Endodermal cell (in vitro differentiated cells): ENCODE data around the gene ERP27. TPM values are rescaled to one million over a fixed set of nuclear protein-coding genes. Genes with fewer than 3 reads are reported as not detected.

Experiments used
- DNase-seq: peaks from one replicate; pipeline ENCODE4 v3.0.0-alpha.2; 2017
- H3K27ac ChIP-seq: 2 replicates; pipeline ENCODE4 v1.5.1; 2013; ENCODE audit warnings: mild to moderate bottlenecking, low read depth, low read length, moderate library complexity
- H3K27me3 ChIP-seq: 2 replicates; pipeline ENCODE4 v1.6.1; 2013; ENCODE audit warnings: mild to moderate bottlenecking, low read length, moderate library complexity; ENCODE audit not compliant: insufficient read depth, control insufficient read depth, poor library complexity, severe bottlenecking
- H3K36me3 ChIP-seq: 2 replicates; pipeline ENCODE4 v1.7.0; 2013; ENCODE audit warnings: mild to moderate bottlenecking, low read length, moderate library complexity; ENCODE audit not compliant: control insufficient read depth, insufficient read depth
- H3K4me1 ChIP-seq: one replicate; pipeline ENCODE4 v1.7.0; 2013; ENCODE audit warnings: low read length; ENCODE audit not compliant: control insufficient read depth, insufficient read depth
- H3K4me3 ChIP-seq: 2 replicates; pipeline ENCODE4 v1.5.1; 2013; ENCODE audit warnings: mild to moderate bottlenecking, low read length, moderate library complexity
- H3K9ac ChIP-seq: 2 replicates; pipeline ENCODE4 v1.6.1; 2013; ENCODE audit warnings: mild to moderate bottlenecking, low read length, moderate library complexity; ENCODE audit not compliant: poor library complexity, severe bottlenecking; ENCODE audit errors: extremely low read depth
- H3K9me3 ChIP-seq: 2 replicates; pipeline ENCODE4 v1.6.1; 2013; ENCODE audit warnings: mild to moderate bottlenecking, low read length, moderate library complexity; ENCODE audit not compliant: control insufficient read depth
- H3K27ac Mint-ChIP-seq: 2 replicates; pipeline ENCODE4 v1.8.0; 2020; ENCODE audit warnings: mixed read lengths
- H3K27me3 Mint-ChIP-seq: 2 replicates; pipeline ENCODE4 v1.8.0; 2021; ENCODE audit warnings: mild to moderate bottlenecking, mixed read lengths; ENCODE audit not compliant: insufficient read depth
- H3K36me3 Mint-ChIP-seq: 2 replicates; pipeline ENCODE4 v1.8.0; 2020; ENCODE audit warnings: low read depth, mixed read lengths
- H3K4me1 Mint-ChIP-seq: 2 replicates; pipeline ENCODE4 v1.8.0; 2020; ENCODE audit warnings: mixed read lengths
- H3K4me3 Mint-ChIP-seq: 2 replicates; pipeline ENCODE4 v1.8.0; 2020; ENCODE audit warnings: mild to moderate bottlenecking, moderate library complexity, mixed read lengths
- H3K9me3 Mint-ChIP-seq: 2 replicates; pipeline ENCODE4 v1.8.0; 2020; ENCODE audit warnings: mild to moderate bottlenecking, mixed read lengths
- CTCF ChIP-seq: fragments of 200-600 bp; sonication (generic); conservative IDR thresholded peaks from 2 replicates; pipeline ENCODE4 v1.5.0; 2021; ENCODE audit warnings: antibody characterized with exemption, mild to moderate bottlenecking
- WGBS, 2 experiments: methylation state at CpG; one replicate each; pipeline versions ENCODE4 v1.1.5 to v1.1.7; 2013; ENCODE audit warnings: missing lambda C conversion rate in 2 of 2, mixed read lengths in 1 of 2; ENCODE audit not compliant: insufficient coverage in 1 of 2, insufficient read length in 1 of 2; 5-methylcytosine and 5-hydroxymethylcytosine counted together
- total RNA-seq, 2 donors: library from RNA; stranded (reverse); fragmentation: NEBNext Ultra II Directional in 1 of 2; extraction: Animal tissue kit (Norgen Biotek cat#: 25700) in 1 of 2; gene quantifications; 2 replicates in 1 of 2; 3 replicates in 1 of 2; pipeline ENCODE4 v1.2.1, GENCODE V29; 2021

Gene ERP27
- total RNA-seq, 2 donors from 2014 or later: 0.15 to 0.22 TPM

GRCh38 chr12:14930299-14930698 is 8.0 kb downstream of the ERP27 start:
- no peaks in the 10 kb centered on the region for H3K36me3 Mint-ChIP-seq
- no peak overlapping the region for H3K9ac ChIP-seq
- H3K9me3 Mint-ChIP-seq: no peaks in the 10 kb centered on the region
- peak; percentile 13 for TF ChIP-seq CTCF
- H3K4me1 ChIP-seq: no peaks in the 10 kb centered on the region
- no peak overlapping the region for H3K27ac Mint-ChIP-seq
- H3K9me3 ChIP-seq: no peaks in the 10 kb centered on the region
- no peaks in the 10 kb centered on the region for H3K27me3 Mint-ChIP-seq
- H3K4me3 ChIP-seq: no peak overlapping the region
- no peak overlapping the region for H3K4me3 Mint-ChIP-seq
- DNase-seq: no peak
- peaks cover 10% of the 10 kb centered on the region for H3K4me1 Mint-ChIP-seq
- no peaks in the 10 kb centered on the region for H3K36me3 ChIP-seq
- H3K27ac ChIP-seq: no peak overlapping the region
- no peaks in the 10 kb centered on the region for H3K27me3 ChIP-seq

- H3K27ac ChIP-seq: no peak overlapping the region
- no peak overlapping the region for H3K4me3 ChIP-seq
- H3K9ac ChIP-seq: no peak overlapping the region
- no peak for DNase-seq
- no peaks in the 10 kb centered on the region for H3K9me3 Mint-ChIP-seq
- H3K4me3 Mint-ChIP-seq: no peak overlapping the region
- no peak overlapping the region for H3K27ac Mint-ChIP-seq
- no peaks in the 10 kb centered on the region for H3K9me3 ChIP-seq
- WGBS, 2 experiments: 85 to 87% methylated on average over 2 to 4 of the region's 4 CpGs
- no peaks in the 10 kb centered on the region for H3K36me3 ChIP-seq
- TF ChIP-seq CTCF: no peak
- no peaks in the 10 kb centered on the region for H3K4me1 ChIP-seq
- peaks cover 6% of the 10 kb centered on the region for H3K4me1 Mint-ChIP-seq
- no peaks in the 10 kb centered on the region for H3K27me3 ChIP-seq
- H3K36me3 Mint-ChIP-seq: no peaks in the 10 kb centered on the region
- H3K27me3 Mint-ChIP-seq: no peaks in the 10 kb centered on the region
Measured at GRCh38 chr12:14928931-14929330, 9.4 kb downstream of the ERP27 start.

GRCh38 chr12:14927267-14927666 is 11.1 kb downstream of the ERP27 start:
- H3K36me3 Mint-ChIP-seq: no peaks in the 10 kb centered on the region
- H3K4me1 ChIP-seq: no peaks in the 10 kb centered on the region
- no peaks in the 10 kb centered on the region for H3K27me3 Mint-ChIP-seq
- no peak overlapping the region for H3K4me3 ChIP-seq
- peaks cover 6% of the 10 kb centered on the region for H3K4me1 Mint-ChIP-seq
- no peak overlapping the region for H3K9ac ChIP-seq
- H3K27ac ChIP-seq: no peak overlapping the region
- TF ChIP-seq CTCF: no peak
- no peaks in the 10 kb centered on the region for H3K9me3 Mint-ChIP-seq
- H3K4me3 Mint-ChIP-seq: no peak overlapping the region
- WGBS, 2 experiments: 75 to 90% methylated on average over 1 of the region's 3 CpGs
- no peak for DNase-seq
- no peaks in the 10 kb centered on the region for H3K36me3 ChIP-seq
- no peak overlapping the region for H3K27ac Mint-ChIP-seq
- no peaks in the 10 kb centered on the region for H3K9me3 ChIP-seq
- no peaks in the 10 kb centered on the region for H3K27me3 ChIP-seq
